Stimulated activated CD8-positive, alpha-beta memory T cell treated with anti-CD3 and anti-CD28 coated beads, Interleukin-4, amount 100 ng/mL, for 48 hours (primary cell): Measurements from ENCODE around the gene CADM1.

Experiments used
- DNase-seq: peaks from one replicate; pipeline ENCODE4 v3.0.0-alpha.2; 2020

The CADM1 gene

DNA sequence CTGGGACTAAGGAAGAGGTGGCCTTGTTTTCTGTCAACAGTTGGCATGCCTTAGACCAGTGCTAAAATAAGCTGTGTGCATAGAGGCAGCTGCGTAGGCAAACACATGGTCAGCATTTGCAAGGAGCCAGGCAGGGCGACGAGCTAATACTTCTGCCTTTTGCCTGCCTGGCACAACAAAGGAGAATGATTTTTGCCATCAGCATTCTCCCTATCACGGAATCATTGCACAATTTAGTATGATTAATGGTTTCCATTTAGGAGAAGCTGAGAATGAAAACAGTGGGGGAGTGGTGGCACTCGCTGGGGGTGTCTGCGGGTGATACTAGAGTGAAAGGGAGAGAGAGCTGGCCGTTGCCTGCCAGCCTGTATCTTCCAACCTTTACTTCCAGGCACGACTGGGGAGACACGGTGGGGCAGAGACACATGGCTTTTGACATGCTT lies 336.0 kb downstream of the CADM1 start:
- no peak for DNase-seq

DNA sequence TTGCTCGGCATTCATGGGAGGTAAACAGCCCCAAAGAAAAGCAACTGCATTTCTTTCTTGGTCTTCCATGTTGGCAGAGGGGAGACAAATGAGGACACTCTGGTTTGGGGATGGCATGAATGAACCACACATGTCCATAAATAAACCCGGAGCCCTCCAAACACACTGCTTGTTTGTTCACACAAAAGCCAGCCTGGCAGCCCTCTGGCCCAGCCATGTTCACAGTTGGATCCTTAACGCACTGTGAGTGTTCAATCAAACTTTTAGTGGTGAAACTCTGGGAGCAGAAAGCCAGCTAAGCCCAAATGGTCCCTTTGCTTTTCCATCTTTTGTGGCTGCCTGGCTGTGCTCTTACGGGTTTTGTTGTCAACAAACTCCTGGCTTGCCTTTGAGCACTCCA lies 336.8 kb downstream of the CADM1 start:
- DNase-seq, result no peak

DNA sequence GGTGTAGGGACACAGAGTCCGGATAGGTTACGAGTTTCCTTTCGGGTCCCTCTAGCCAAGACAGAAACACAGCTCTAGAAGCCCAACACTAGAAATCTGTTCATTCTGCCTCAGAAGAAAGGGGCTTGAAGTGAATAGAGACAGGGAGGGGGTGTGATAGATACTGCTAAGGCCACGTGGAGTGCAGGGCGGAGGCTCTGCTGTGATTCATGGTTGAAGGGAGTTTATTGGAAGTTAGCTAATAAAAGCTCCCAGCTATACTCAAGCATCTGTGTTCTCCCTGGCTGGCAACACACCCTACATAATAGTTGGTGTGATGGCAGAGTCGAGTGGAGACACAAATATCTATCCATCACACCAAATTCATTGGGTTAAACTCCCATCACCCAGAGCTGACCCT lies 337.4 kb downstream of the CADM1 start:
- no peak for DNase-seq

DNA sequence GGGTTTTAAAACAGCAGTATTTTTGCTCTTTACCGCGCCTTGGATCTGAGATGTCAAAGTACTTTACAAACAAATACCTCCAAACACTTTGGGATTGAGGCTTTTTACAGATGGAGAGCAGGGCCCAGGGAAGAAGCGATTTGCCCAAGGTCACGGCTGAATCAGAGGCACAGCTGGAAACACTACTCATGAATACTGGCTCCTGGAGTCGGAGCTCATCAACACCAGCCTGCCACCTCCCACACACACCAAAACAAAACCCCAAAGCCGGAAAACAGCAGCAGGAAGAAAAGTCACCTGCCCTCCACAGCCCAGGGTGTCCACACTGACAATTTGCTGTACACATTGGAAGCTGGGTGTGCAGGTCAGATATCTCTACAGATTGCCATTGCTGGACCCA lies 339.4 kb downstream of the CADM1 start:
- no peak for DNase-seq

DNA sequence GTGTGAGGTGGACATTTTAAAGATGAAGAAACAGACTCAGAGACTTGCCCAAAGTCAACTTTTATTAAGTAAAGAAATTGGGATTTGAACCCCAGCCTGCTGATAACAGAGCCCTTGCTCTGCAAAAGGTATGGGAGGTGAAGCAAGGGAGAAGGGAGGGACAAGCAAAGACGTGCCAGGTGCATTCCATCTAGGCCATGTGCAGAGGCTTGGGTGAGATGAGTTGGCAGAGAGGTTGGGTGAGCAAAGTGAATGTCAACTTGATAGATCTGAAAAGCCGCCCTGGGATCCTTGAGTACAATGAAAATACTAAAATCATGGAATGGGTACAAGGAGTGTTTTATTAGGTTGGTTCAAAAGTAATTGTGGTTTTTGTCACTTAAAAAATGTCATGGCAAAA lies 341.3 kb downstream of the CADM1 start:
- DNase-seq, result no peak

DNA sequence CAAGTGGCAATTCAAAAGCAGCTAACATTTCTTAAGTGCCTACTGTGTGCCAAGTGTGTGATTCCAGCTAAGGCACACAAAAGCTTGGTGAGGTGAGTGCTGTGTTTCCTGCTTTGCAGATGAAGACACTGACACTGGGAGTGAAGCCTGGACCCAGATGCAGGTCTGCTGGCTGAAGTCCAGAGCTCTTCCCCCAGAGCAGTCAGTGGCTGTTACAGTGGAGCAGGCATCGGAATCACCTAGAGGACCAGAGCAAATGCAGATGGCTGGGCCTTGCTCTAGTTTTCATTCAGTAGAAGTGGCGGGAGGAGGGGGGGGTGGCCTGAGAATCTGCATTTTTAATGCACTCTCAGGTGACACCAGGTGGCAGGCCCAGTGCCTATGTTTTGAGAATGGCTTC lies 342.3 kb downstream of the CADM1 start:
- DNase-seq, result no peak

DNA sequence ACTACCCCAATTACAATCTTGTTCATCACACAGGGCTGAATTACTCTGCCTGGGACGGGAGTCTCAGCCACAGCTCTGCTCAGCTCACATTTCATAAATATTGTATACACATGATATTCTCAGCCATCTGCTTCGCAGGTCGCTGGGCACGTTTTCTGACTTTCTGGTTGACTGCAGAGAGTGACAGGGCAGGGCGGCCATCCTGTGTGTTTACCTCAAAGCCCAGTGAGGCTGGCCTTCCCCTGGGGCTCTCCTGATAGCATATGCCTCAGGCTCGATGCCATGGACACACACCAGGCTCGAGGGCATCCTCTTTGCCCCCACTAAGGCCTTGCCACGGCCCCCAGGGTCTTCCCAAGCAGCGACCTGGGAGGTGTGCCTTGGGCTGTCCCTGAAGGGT lies 345.0 kb downstream of the CADM1 start:
- DNase-seq, result no peak

DNA sequence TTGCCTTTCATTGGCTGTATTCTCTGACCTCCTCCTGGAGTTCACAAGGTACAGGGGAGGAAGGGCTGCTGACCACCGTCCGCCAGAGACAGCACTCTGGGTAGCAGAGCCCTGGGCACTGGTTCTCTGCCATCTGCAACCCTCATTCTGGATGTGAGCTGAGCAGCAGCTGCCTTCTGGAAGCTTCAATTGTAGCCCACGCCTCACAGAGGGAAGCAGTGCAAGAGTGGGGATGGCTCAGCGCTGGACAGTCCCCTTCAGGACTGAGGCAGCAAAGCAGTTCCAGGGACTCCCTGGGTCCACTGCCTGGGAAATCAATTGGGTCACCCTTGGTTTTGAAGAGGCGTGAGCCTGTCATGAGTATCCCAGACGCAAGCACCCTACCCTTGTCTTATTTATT lies 346.2 kb downstream of the CADM1 start:
- no peak for DNase-seq

DNA sequence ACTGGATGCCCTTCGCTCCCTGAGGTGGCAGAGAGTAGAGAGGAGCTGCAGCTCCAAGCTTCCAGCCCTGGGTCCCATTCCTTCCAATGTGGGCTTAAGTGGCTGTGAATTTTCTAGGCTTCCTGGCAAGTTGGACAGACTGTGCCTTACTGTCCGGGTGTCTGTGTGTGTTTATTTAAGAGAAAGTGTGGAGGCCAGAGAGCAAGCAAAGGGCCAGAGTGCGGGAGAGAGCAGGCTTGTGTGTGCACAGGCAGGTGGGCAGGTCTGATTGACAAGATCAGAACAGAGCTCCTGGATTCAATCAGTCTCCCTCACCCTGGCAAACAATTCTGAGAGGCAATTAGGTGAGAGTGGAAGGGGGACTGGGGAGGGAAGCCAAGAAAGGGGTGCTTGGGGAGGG lies 347.0 kb downstream of the CADM1 start:
- no peak for DNase-seq

DNA sequence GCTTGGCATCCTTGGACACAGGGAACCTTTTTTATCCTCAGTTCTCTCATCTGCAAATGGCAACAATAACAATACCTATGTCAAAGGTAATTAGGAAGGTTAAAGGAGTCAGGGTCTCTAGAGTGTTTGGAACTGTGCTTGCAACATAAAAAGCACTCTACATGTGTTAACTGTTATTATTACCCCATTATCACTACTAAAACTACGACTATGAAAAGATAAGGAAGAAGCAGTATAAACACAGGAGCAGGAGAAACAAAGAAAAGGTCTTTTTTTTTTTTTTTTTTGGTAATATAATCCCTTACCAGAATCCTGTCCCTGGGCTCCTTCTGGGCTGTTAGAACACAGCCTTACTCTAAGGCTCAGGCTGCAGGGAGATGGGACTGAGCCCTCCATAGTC lies 348.2 kb downstream of the CADM1 start:
- no peak for DNase-seq

DNA sequence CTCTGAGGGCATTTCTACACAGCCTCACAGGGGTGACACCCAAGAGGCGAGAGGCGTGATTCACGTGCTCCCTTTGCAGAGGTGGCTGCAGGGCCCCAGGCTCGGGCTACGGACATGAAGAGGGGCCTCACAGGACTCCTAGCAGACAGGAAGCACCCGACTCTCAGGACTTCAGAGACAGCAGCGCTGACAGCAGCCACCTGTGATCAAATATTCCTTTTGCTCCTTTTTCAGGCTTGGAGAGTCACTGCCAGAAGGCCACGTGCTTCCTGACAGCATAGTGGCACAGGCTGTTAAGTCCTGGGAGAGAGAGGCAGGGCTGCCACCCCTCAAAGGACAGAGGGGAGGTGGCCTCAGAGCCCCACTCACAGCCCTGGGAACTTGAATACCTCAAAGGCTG lies 348.9 kb downstream of the CADM1 start:
- no peak for DNase-seq

DNA sequence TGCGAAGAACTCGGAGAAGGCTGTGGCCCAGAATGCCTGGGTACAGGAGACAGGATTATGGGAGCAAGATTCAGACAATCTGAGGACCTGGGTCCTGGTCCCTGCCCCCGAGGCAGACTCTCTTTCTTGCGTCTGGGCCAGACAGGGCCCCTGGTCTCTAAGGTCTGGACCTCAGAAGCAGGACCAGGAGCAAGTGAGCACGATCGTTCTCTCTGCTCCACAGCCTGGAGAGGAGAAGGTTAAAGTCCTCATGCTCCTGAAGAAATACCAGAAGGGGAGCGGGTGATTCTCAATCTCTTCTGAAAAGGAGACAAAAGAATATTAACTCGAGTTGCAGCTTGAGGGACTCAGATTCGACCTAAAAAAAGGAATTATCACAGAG lies 349.9 kb downstream of the CADM1 start:
- no peak for DNase-seq

DNA sequence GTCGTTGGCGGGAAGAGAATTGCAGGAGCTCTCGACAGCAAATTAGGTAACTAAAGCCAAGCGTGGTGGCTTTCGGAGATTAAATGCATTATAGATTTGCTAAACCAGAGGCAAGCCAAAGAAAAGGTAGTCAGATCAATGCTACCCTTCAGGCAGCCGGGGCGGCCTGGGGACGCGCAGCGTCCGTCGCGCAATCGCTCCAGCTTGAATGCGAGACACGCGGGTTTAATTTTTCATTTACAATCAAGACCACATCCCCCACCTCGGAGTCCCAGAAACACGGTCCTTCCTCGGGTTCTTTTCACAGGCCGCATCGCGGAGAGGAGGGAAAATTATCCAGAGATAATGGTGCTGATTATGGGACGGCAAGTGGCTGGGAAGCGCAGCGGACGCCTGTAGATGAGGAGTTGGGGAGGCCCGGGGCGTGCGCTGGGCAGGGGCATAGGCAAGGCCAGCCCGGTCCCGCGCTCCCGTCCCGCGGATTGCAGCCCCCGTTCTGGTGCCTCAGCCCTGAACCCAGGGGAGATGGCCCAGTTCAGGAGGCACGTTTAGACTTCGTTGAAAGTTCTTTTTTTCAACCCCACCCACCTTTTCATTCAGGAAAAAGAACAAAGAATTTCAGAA lies 350.4 kb downstream of the CADM1 start:
- DNase-seq, result no peak

DNA sequence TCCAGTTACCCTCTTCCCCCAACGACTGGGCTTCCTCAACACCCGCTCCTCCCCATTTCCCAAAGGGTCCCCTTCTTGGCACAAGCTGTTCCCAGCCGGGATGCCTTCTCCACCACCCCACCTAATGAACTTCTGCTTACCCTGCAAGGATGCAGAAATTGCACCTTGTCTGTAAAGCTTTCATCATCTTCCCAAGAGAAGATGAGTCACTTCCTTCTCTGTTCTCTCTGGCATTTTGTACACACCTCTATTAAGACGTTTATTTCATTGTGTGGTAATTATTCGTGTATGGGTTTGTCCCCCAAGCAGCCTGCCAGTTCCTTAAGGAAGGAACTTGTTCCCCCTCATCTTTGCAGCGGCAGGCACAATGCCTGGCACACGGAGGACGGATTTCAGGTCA lies 351.1 kb downstream of the CADM1 start:
- no peak for DNase-seq

DNA sequence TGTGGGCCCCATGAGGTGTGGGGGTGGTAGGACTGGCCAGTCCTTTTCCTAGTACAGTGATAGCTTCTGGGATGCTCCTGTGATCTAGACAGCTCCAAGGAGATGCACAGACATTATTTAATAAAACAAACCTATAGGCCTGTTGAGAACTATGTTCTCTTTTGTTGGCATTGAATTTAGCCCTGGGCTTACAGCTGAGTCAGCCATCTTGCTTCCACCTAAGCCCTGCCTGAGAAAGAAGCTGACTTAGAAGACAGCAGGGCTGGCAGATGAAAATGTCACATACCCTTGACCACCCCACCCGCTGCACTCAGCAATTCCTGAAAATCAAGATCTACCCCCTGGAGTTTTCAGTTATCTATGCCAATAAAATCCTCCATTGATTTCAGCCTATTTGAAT lies 353.2 kb downstream of the CADM1 start:
- DNase-seq, result no peak

DNA sequence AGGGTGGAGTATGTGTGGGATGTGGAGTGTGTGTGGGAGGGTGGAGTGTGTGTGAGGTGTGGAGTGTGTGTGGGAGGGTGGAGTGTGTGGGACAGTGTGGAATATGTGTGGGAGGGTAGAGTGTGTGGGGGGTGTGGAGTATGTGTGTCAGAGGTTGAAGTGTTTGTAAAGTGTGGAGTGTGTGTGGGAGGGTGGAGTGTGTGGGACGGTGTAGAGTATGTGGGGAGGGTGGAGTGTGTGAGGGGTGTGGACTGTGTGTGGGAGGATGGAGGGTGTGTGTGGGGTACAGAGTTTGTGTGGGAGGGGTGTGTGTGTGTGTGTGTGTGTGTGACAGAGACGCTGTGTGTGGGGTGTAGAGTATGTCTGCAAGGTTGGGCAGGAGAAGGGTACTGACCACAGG lies 355.5 kb downstream of the CADM1 start:
- no peak for DNase-seq

DNA sequence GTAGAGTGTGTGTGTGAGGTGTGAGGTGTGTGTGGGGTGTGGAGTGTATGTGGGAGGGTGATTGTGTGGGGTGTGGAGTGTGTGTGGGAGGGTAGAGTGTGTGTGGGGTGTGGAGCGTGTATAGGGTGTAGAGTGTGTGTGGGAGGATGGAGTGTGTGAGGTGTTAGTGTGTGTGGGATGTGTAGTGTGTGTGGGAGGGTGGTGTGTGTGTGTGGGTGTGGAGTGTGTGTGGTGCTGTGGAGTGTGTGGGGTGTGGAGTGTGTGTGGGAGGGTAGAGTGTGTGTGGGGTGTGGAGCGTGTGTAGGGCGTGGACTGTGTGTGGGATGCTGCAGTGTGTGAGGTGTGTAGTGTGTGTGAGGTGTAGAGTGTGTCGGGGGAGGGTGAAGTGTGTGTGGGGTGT lies 356.1 kb downstream of the CADM1 start:
- DNase-seq, result no peak

DNA sequence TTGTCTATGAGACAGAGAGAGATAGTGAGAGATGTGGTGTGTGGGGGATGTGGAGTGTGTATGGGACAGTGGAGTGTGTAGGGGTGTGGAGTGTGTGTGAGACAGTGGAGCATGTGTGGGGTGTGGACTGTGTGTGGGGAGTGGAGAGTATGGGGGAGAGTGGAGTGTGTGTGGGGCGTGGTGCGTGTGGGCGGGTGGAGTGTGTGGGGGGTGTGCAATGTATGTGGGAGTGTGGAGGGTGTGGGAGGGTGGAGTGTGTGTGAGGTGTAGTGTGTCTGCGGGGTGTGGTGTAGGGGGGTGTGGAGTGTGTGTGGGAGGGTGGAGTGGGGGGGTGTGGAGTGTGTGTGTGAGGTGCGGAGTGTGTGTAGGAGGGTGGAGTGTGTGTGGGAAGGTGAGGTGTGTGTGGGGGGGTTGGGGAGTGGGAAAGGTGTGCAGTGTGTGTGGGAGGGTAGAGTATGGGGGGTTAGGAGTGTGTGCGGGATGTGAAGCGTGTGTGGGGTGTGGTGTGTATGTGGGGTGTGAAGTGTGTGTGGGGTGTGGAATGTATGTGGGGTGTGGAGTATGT lies 356.9 kb downstream of the CADM1 start:
- no peak for DNase-seq

DNA sequence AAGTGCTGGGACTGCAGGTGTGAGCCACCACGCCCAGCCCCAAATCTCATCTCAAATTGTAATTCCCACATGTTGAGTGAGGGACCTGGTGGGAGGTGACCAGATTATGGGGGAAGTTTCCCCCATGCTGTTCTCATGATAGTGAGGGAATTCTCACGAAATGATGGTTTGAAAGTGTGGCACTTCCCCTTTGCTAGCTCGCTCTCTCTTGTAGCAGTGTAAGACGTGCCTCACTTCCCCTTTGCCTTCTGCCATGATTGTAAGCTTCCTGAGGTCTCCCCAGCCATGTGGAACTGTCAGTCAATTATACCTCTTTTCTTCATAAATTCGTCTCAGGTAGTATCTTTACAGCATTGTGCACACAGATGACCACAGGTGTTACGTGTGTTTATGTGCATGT lies 357.8 kb downstream of the CADM1 start:
- DNase-seq, result no peak

DNA sequence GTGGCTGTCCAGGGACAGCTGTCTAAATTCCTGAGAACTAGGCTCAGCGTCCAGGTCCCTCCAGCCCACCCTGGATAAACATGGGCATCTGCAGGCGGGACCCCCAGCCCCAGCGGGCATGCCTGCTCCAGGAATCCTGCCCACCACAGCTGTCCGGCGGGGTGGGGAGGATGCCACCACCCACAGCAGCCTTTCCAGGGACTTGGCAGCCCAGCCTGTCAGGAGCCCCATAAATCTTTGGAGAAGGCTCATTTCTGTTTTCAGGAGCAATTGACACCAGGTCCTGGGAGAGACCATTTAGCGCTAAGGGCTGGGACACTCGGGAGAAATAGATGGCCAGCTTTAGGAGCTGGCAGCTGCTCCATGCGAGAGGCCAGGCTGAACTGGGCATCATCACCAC lies 358.9 kb downstream of the CADM1 start:
- DNase-seq, result no peak

DNA sequence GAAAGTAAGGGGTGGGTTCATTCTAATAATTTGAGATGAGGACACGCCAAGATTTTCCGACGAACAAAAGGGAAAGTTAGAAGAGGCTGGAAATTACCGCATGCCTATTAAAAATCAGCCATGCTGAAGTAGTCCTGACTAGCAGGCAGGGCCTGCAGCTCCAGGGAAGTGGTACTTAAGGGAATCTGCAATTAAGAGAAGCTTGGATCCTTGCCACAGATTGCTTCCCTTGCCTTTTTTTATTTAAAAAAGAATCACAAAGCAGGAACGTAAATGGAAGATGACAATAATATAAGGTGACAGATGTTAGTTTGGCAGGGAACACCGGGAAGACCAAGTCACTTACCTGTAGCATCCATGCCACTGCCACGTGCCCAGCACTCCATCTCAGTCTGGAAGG lies 359.3 kb downstream of the CADM1 start:
- DNase-seq, result no peak

DNA sequence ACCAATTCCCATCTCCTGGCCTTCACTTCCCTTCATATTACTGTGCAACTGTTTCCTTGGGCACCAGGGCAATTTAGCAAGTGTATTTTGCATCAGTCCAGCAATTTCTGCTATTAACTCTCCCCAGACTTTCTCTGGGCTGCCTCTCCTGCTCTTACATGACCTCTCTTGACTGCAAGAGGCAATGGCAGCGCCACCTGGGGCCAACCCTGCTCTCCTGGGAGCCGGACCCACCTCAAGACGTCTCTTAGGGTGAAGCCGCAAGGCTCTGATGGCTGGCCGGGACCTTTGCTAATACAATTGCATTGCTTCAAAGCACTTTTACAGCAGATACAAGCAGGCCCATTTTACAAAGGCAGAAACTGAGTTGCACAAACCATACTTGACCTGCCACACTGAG lies 360.2 kb downstream of the CADM1 start:
- DNase-seq, result no peak

DNA sequence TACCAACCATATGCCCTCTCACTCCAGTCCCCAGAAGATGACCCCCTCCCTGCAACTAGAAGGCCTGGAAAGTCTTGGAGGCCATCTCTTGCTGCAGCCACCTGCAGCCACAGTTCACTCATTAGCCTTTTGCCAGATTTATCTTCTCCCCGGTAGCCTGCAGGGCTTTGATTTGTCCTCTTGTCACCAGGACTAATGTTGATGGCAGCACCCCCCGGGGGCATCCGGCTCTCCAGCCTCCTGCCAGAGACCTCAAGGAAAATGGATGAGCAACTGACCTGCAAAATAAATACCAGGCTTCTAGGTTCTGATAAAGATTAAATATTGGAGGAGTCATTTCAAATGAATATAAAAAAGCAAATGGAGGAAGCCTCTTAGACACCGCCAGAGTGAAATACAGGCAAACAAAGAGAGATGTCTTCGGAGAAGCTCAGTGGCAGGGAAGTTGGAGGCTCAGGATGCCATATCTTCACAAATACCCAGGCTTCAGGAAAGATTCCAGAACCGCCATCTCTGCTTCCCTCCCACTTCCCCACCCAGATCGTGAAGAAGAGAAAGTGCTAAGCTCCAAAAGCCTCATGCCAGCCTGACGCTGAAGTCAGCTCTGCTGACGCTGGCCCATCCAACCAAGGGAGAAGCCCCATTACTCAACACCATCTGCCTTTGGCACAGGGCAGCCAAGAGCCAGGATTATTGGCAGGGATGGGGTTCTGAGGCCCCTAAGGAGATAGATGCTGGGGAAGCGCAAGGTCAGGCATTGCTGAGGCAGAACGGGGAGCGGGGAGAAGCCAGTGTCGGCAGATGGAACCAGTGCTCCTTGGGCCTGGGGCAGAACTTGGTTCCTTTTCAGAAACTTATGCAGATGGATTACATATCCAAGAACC lies 362.7 kb downstream of the CADM1 start:
- DNase-seq, result no peak

DNA sequence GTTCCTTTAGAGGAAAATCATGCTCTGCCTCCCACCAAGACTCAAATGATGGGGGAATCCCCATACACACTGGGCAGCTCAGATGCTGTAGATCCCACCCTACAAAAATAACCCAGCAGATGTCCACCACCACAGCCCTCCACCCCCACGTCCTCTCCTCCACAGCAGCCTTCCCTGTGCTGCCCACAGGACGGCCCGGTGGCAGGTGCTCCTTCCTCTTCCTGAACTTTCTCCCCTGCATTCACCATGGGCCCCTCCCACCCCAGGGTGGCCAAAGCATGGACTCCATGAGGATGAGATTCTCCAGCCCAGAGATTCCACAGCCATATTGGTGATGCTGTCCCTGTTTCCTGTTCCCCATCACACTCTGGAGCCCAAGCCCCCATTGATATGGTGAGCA lies 368.3 kb downstream of the CADM1 start:
- no peak for DNase-seq

DNA sequence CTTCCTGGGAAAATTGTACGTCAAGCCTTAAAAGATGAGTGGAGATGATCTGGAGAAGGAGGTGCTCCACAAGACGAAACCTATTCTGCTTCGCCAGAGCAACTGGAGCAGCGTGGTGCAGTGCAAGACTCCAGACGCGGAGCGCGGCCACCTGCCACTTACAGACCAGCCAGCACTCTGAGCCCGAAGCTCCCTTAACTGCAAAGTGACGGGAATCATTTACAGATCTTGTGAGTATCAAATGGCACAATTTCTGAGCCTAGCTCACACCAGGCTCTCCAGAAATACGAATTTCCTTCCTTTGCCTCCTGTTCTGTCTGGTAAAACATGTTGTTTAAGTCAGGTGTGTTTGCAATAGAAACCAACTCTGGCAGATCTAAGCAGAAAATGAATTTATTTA lies 369.3 kb downstream of the CADM1 start:
- no peak for DNase-seq
